HG02943 (cell line): ENCODE measurements around the gene CTSD.

Source experiments
- ATAC-seq: cut with Tn5 transposase; IDR thresholded peaks from one replicate; pipeline ENCODE4 v1.9.1; 2021; ENCODE audit warnings: mild to moderate bottlenecking, low read depth, moderate library complexity; ENCODE audit not compliant: unreplicated experiment

CTSD gene

GRCh38 chr11:1732418-1733008 is 31.2 kb downstream of the CTSD start:
- ATAC-seq = no peak

- no peak for ATAC-seq
Measured at GRCh38 chr11:1731451-1732059, 32.2 kb downstream of the CTSD start.

DNA sequence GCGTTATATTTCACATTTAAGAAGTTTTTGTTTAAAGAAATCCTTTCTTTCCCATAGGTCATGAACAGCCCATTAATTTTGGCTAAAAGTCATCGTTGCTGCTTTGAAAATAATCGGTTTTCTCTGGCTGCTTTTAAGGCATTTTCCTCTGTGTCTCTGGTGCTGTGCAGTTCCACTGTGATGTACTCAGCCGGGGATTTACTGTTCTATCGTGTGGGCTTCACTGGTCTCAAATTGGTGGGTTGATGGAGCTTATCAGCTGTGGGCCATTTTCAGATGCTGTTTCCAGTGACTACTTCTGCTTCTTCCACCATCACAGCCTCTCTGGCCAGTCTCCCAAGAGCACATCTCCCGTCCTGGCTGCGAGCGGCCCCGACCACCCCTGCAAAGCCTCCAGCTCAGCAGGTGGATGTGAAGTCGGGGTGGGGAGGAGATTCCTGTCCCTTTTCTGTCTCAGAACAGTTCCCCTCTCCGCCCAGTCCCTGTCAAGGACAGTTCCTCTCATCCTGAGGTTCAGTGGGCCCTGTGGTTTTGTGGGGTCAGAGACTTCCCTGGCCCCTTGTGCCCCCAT is 33.6 kb downstream of the CTSD start:
- ATAC-seq = no peak

GRCh38 chr11:1729692-1730011 is 34.1 kb downstream of the CTSD start:
- no peak for ATAC-seq

GRCh38 chr11:1728931-1729691 is 34.6 kb downstream of the CTSD start:
- ATAC-seq = no peak

GRCh38 chr11:1728301-1728700 is 35.4 kb downstream of the CTSD start:
- ATAC-seq = no peak

DNA sequence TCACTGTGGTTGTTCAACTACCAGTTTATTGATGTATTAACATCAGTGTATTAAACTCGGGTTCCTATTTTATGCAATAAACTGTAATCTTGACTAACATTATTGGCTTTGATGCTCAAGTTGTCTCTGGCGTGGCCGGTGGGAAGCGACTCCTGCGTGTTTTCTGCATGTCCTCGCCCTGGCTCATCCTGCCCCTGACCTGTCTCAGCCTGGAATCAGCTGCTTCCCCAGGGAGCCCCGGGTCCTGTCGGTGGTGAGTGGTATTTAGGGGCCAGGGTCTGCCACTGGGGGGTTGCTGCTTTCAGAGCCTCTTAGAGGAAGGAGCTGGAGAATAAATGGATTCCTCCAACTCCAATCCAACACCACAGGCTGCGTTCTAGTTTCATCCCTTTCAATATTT is 35.9 kb downstream of the CTSD start:
- no peak for ATAC-seq

DNA sequence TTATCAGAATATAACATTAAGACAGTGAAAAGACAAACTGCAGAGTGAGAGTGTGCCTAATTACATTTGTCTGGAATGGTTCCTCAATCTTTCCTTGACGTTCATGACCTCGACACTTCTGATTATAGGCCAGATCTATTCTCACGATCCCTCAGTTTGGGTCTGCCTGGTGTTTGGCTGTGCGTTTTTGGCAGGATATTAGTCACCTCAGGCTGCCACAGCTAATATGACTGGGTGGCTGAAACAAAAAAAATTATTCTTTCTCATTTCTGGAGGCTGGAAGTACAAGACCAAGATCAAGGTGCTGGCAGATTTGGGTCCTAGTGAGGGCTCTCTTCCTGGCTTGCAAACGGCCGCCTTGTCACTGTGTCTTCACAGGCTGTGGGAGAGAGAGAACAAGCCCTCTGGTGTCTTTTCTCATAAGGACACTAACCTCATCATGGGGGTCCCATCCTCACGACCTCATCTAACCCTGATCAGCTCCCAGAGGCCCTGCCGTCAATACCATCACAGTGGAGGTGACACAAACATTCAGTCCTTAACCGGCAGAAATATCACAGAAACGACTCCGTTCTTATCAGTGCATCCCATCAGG is 36.5 kb downstream of the CTSD start:
- no peak for ATAC-seq

- ATAC-seq = no peak
Measured at GRCh38 chr11:1719781-1720180, 43.9 kb downstream of the CTSD start.

- no peak for ATAC-seq
Measured at GRCh38 chr11:1718326-1718725, 45.4 kb downstream of the CTSD start.

- no peak for ATAC-seq
Measured at GRCh38 chr11:1717745-1718144, 46.0 kb downstream of the CTSD start.

- no peak for ATAC-seq
Measured at GRCh38 chr11:1714908-1715885, 48.5 kb downstream of the CTSD start.

DNA sequence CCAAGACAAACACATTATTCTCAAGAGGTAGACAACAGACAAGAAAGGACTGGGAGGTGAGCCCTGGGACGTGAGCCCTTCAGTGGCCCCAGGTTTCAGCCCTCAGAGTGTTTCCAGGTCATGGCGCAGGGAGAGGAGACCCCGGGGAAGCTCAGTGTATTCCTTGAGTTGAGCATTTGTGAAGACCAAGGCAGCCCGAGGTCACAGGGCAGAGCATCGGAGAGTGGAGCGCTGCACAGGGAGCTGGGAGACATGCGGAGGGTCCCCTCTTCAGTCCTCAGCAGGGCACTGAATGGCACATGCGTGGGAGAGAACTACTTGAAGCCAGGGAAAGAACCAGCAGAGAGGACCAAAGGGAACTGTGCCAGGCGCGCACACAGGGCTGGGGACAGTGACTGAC is 55.0 kb downstream of the CTSD start:
- no peak for ATAC-seq

GRCh38 chr11:1707751-1708150 is 56.0 kb downstream of the CTSD start:
- ATAC-seq = no peak

DNA sequence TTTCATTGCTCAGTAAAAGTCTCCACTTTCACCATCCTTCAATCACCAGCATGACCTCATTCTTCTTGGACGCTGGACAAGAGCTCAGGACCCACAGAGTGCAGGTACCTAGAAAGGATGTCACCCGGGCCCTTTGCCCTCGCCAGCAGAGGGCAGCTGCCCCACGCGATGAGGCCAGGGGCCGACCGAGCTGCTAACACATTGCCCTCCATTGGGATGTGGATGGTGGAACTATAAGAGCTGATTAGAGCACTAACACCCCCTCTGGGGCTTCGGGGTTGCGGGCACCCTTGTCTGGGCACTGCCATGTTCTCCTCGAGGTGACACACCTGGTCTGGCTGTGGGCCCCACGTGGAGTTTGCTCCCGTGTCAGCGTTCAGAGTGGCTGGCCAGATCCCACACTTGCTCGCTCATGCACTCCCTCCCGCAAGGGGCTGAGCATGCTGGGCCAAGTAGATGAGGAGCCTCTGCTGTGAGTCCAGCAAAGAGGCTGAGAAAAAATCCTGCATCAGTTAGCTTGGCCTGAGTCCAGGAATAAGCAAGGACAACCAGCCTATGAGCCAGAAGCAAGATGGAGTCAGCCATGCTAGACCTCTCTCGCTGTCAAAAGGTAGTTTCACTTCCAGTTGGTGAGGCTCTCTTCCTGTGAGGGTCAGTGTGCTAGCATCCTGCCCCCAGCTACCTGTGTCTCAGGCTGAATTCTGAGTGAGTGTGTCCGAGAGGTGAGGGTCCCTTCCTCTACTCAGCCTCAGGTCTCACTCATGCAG is 56.9 kb downstream of the CTSD start:
- ATAC-seq = no peak

- ATAC-seq = no peak
Measured at GRCh38 chr11:1705126-1706052, 58.3 kb downstream of the CTSD start.

- ATAC-seq = no peak
Measured at GRCh38 chr11:1703146-1703545, 60.6 kb downstream of the CTSD start.
